Mesendoderm (in vitro differentiated cells): ENCODE data around the gene WNT9A.

ENCODE experiments used
- DNase-seq: peaks from one replicate; pipeline ENCODE4 v3.0.0; 2013
- H2AK5ac ChIP-seq: 2 replicates; pipeline ENCODE4 v1.6.1; 2013; ENCODE audit warnings: low read length, inconsistent platforms
- H2BK120ac ChIP-seq: 2 replicates; pipeline ENCODE4 v1.6.1; 2013; ENCODE audit warnings: low read depth, mild to moderate bottlenecking, low read length, moderate library complexity, mixed read lengths
- H2BK15ac ChIP-seq: replicated peaks from 2 replicates; pipeline ENCODE4 v1.6.1; 2013; ENCODE audit warnings: low read depth, mild to moderate bottlenecking, moderate library complexity
- H2BK5ac ChIP-seq: 2 replicates; pipeline ENCODE4 v1.6.1; 2013; ENCODE audit warnings: low read length, inconsistent platforms
- H3K18ac ChIP-seq: 2 replicates; pipeline ENCODE4 v1.6.1; 2013; ENCODE audit warnings: mild to moderate bottlenecking, low read length, mixed read lengths
- H3K23ac ChIP-seq: one replicate; pipeline ENCODE4 v1.6.1; 2013; ENCODE audit warnings: low read length
- H3K27ac ChIP-seq: 2 replicates; pipeline ENCODE4 v1.5.1; 2013; ENCODE audit warnings: low read depth, mild to moderate bottlenecking, inconsistent platforms, low read length, moderate library complexity
- H3K27me3 ChIP-seq: 2 replicates; pipeline ENCODE4 v1.6.1; 2013; ENCODE audit warnings: low read length, control low read depth, mild to moderate bottlenecking, inconsistent platforms; ENCODE audit not compliant: insufficient read depth, poor library complexity
- H3K36me3 ChIP-seq: 2 replicates; pipeline ENCODE4 v1.6.1; 2013; ENCODE audit warnings: low read length, inconsistent platforms; ENCODE audit not compliant: control insufficient read depth, insufficient read depth
- H3K4ac ChIP-seq: one replicate; pipeline ENCODE4 v1.6.1; 2013; ENCODE audit warnings: low read depth, mild to moderate bottlenecking, low read length, moderate library complexity
- H3K4me1 ChIP-seq: 2 replicates; pipeline ENCODE4 v1.6.1; 2013; ENCODE audit warnings: low read depth, low read length, inconsistent platforms; ENCODE audit not compliant: control insufficient read depth
- H3K4me2 ChIP-seq: 2 replicates; pipeline ENCODE4 v1.6.1; 2013; ENCODE audit warnings: low read length
- H3K4me3 ChIP-seq: 2 replicates; pipeline ENCODE4 v1.5.1; 2013; ENCODE audit warnings: mild to moderate bottlenecking, low read length
- H3K56ac ChIP-seq: one replicate; pipeline ENCODE4 v1.6.1; 2013; ENCODE audit warnings: low read length
- H3K79me1 ChIP-seq: 2 replicates; pipeline ENCODE4 v1.6.1; 2013; ENCODE audit warnings: low read length, inconsistent platforms
- H3K79me2 ChIP-seq: 2 replicates; pipeline ENCODE4 v1.6.1; 2013; ENCODE audit warnings: mild to moderate bottlenecking, low read length; ENCODE audit not compliant: control insufficient read depth, insufficient read depth
- H3K9ac ChIP-seq: 2 replicates; pipeline ENCODE4 v1.6.1; 2013; ENCODE audit warnings: low read length, inconsistent platforms
- H4K5ac ChIP-seq: one replicate; pipeline ENCODE4 v1.6.1; 2013; ENCODE audit warnings: low read length
- H4K8ac ChIP-seq: one replicate; pipeline ENCODE4 v1.6.1; 2013; ENCODE audit warnings: low read depth, mild to moderate bottlenecking, control low read depth, low read length, moderate library complexity
- WGBS: extraction: QIAGEN DNeasy Blood & Tissue Kit; methylation state at CpG from one replicate; pipeline ENCODE4 v1.1.7; 2013; ENCODE audit warnings: low lambda C conversion rate, missing lambda C conversion rate; ENCODE audit not compliant: insufficient coverage; ENCODE audit errors: extremely low coverage; 5-methylcytosine and 5-hydroxymethylcytosine counted together

WNT9A gene

DNA sequence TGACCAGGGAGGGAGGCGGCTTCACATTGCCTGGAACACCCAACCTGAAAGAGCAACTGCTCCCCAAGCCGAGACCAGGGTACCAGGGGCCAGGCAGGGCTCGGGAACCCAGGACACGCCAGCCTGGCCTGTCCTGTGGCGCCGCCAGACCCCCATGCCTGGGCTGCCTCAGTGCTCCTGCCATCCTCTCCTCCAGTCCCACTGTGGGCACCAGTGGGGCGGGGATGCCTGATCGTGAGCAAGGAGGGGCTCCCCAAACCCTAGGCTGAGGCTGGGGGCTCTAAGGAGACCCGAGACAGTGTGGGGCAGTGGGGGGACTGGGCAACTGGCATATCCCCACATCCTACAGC, 45.1 kb downstream of the WNT9A start:
- no peak overlapping the region for H4K8ac ChIP-seq
- no peak overlapping the region for H3K27ac ChIP-seq
- no peak overlapping the region for H4K5ac ChIP-seq
- no peak overlapping the region for H2AK5ac ChIP-seq
- H2BK120ac ChIP-seq, result no peak overlapping the region
- no peak overlapping the region for H3K56ac ChIP-seq
- no peaks in the 10 kb centered on the region for H3K4me1 ChIP-seq
- no peak overlapping the region for H3K18ac ChIP-seq
- no peak overlapping the region for H3K4me2 ChIP-seq
- no peak for DNase-seq
- H3K9ac ChIP-seq, result no peak overlapping the region
- H2BK15ac ChIP-seq, result no peak overlapping the region
- no peak overlapping the region for H3K23ac ChIP-seq
- no peak overlapping the region for H3K4me3 ChIP-seq
- no peaks in the 10 kb centered on the region for H3K79me1 ChIP-seq
- H3K36me3 ChIP-seq, result no peaks in the 10 kb centered on the region
- WGBS, result no CpG with 5 or more reads among the region's 9 CpGs
- H3K79me2 ChIP-seq, result no peaks in the 10 kb centered on the region
- no peak overlapping the region for H2BK5ac ChIP-seq
- H3K4ac ChIP-seq, result no peak overlapping the region
- H3K27me3 ChIP-seq, result no peaks in the 10 kb centered on the region

DNA sequence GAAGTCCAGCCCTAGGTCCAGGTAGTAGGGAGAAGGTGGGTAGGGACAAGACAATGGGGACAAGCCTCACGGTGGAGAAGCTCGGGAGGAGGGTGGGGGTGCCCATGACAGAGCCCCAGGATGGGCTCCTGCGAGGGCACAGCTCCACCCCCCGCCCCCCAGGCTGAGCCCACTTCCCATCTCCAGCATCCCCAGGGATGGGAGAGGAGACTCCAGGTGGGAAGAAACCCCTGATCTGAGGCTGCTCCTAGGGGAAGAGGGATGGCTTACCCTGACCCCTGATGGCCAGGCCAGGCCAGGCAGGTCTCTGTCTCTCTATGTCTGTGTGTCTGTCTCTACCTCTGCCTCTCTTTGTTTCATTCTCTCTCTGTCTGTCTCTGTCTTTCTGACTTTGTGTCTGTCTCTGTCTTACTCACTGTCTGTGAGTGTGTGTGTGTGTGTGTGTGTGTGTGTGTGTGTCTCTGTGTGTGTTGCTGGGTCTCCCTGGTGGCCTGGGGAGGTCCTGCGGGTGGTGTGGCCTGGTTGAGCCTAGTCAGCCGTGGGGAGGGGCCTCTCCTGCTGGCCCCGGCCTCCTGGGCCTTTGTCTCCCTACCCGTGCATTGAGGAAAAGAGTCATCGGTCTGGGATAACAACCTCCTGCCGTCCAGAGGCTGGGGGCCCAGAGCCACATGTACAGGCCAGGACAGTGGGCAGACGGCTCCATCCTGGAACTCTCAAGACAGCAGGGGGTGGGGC, 45.7 kb downstream of the WNT9A start:
- no peak overlapping the region for H2BK5ac ChIP-seq
- no peaks in the 10 kb centered on the region for H3K4me1 ChIP-seq
- H4K8ac ChIP-seq, result no peak overlapping the region
- no peaks in the 10 kb centered on the region for H3K79me1 ChIP-seq
- H3K4me2 ChIP-seq, result no peak overlapping the region
- H3K9ac ChIP-seq, result no peak overlapping the region
- H3K18ac ChIP-seq, result no peak overlapping the region
- H4K5ac ChIP-seq, result no peak overlapping the region
- H2BK120ac ChIP-seq, result no peak overlapping the region
- no peak overlapping the region for H3K27ac ChIP-seq
- DNase-seq, result peak; percentile 78
- no peak overlapping the region for H2AK5ac ChIP-seq
- no peak overlapping the region for H2BK15ac ChIP-seq
- WGBS, result no CpG with 5 or more reads among the region's 11 CpGs
- H3K4me3 ChIP-seq, result no peak overlapping the region
- H3K27me3 ChIP-seq, result no peaks in the 10 kb centered on the region
- H3K23ac ChIP-seq, result no peak overlapping the region
- no peaks in the 10 kb centered on the region for H3K36me3 ChIP-seq
- H3K79me2 ChIP-seq, result no peaks in the 10 kb centered on the region
- H3K56ac ChIP-seq, result no peak overlapping the region
- no peak overlapping the region for H3K4ac ChIP-seq

DNA sequence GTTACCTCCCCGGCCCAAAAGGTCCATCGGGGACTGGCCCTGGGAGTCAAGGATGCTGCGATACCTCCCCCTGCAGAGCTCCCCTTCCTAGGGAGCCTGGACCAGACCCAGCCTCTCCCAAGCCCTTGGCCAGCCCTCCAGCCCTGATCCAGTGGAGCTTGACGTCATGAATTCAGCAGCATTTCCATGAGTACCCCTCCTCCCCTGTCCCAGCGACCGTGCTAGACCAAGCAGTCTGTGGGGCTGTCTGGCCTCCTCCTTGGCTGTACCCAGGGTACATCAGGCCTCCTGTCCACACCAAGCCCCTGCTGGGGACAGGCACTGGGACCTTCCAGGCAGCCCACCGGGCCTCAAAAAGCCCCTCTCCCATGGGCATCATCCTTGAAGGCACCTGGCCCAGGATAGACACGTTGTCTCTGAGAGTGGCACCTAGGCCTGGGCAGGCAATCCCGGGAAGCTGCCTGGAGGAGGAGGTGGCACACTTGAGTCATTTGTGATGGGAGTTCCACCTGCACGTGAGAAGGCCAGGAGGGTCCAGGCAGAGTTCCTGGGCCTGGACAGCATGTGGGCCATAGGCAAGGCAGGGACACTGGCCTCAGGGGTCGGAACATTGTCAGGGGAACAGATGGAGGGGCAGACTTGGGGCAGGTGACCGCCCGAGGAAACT, 46.4 kb downstream of the WNT9A start:
- Histone ChIP-seq H3K79me1 (no peaks in the 10 kb centered on the region), H3K79me2 (no peaks in the 10 kb centered on the region), H3K23ac (no peak overlapping the region), H4K8ac (no peak overlapping the region), H2AK5ac (no peak overlapping the region), H3K27ac (no peak overlapping the region), H3K4me2 (no peak overlapping the region), H2BK5ac (no peak overlapping the region), H3K9ac (no peak overlapping the region), H2BK120ac (no peak overlapping the region), H4K5ac (no peak overlapping the region), H3K27me3 (no peaks in the 10 kb centered on the region), H3K18ac (no peak overlapping the region), H3K4ac (no peak overlapping the region), H2BK15ac (no peak overlapping the region), H3K4me1 (no peaks in the 10 kb centered on the region), H3K56ac (no peak overlapping the region), H3K36me3 (no peaks in the 10 kb centered on the region), H3K4me3 (no peak overlapping the region)
- WGBS, result no CpG with 5 or more reads among the region's 13 CpGs
- no peak for DNase-seq

DNA sequence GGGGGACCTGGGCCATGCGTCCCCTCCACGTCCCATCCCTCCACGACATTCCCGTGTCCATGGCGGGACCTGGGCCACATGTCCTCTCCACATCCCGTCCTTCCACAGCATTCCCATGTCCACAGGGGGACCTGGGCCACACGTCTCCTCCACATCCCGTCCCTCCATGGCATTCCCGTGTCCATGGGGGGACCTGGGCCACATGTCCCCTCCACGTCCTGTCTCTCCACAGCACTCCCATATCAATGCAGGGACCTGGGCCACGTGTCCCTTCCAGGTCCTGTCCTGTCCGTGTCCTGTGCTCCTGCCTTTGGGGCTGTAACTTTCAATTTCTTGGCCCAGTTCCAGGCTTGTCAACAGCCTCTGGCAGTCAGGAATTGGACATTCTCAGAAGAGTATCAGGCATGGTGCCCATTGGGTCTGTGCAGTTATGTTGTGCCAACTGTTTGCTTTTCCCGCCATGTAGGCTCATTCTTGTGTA, 47.1 kb downstream of the WNT9A start:
- no peak overlapping the region for H3K4me2 ChIP-seq
- no peak overlapping the region for H2BK5ac ChIP-seq
- H3K27ac ChIP-seq, result no peak overlapping the region
- H3K36me3 ChIP-seq, result no peaks in the 10 kb centered on the region
- no peaks in the 10 kb centered on the region for H3K79me1 ChIP-seq
- no CpG with 5 or more reads among the region's 13 CpGs for WGBS
- no peaks in the 10 kb centered on the region for H3K4me1 ChIP-seq
- no peak overlapping the region for H3K56ac ChIP-seq
- no peak overlapping the region for H3K18ac ChIP-seq
- no peak overlapping the region for H2AK5ac ChIP-seq
- H4K5ac ChIP-seq, result no peak overlapping the region
- no peak overlapping the region for H2BK120ac ChIP-seq
- no peak overlapping the region for H3K4me3 ChIP-seq
- H4K8ac ChIP-seq, result no peak overlapping the region
- H3K27me3 ChIP-seq, result no peaks in the 10 kb centered on the region
- H2BK15ac ChIP-seq, result no peak overlapping the region
- no peak overlapping the region for H3K23ac ChIP-seq
- H3K79me2 ChIP-seq, result no peaks in the 10 kb centered on the region
- no peak overlapping the region for H3K4ac ChIP-seq
- no peak for DNase-seq
- H3K9ac ChIP-seq, result no peak overlapping the region

DNA sequence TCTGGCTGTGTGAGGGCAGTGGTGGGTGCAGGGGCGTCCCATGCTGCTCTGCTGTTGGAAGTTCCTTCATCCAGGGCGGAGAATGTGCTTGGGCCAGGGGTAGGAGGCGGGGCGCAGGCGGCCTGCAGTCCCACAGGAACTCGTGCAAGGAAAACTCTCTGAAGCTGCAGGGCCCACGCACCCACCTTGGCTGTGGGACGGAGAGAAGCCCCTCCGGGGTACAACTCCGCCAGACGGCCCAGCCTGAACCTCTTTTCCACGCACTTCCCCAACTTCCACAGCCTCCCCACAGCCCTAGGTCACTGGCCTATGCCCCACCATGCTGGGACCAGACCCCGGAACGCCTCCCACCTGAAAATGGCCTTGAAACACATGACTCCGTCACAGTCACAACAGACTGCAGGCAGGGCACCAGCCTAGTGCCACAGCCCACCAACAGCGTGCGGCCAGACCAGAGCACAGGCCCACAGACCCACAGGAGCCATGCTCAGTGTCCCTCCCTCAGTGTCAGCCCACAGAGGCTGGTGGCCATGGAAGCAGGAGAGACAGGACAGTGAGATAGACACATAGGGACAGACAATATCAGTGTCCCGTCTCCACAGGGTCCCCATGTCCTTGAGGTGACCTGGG, 47.8 kb downstream of the WNT9A start:
- Histone ChIP-seq H3K36me3 (no peaks in the 10 kb centered on the region), H3K4ac (no peak overlapping the region), H3K56ac (no peak overlapping the region), H3K9ac (no peak overlapping the region), H3K23ac (no peak overlapping the region), H2BK15ac (no peak overlapping the region), H3K79me2 (no peaks in the 10 kb centered on the region), H2BK120ac (no peak overlapping the region), H2BK5ac (no peak overlapping the region), H3K4me2 (no peak overlapping the region), H4K8ac (no peak overlapping the region), H3K79me1 (no peaks in the 10 kb centered on the region), H3K18ac (no peak overlapping the region), H3K4me1 (no peaks in the 10 kb centered on the region), H3K27ac (no peak overlapping the region), H3K4me3 (no peak overlapping the region), H3K27me3 (no peaks in the 10 kb centered on the region), H2AK5ac (no peak overlapping the region), H4K5ac (no peak overlapping the region)
- no CpG with 5 or more reads among the region's 18 CpGs for WGBS
- DNase-seq, result no peak
